Cardiac muscle cell (in vitro differentiated cells and primary cell): ENCODE measurements around the gene RNFT2. TPM values are rescaled to one million over a fixed set of nuclear protein-coding genes. Genes with fewer than 3 reads are reported as not detected.

Source experiments
- DNase-seq, 2 donors: peaks; one replicate each; pipeline versions ENCODE4 v3.0.0 to v3.0.0-alpha.2; 2010 to 2017; ENCODE audit warnings: low read depth in 1 of 2, low spot score in 1 of 2
- H3K27ac ChIP-seq: fragments of 200-600 bp; sonication (generic); 2 replicates; pipeline ENCODE4 v1.5.1; 2016
- H3K27me3 ChIP-seq: fragments of 200-600 bp; sonication (generic); 2 replicates; pipeline ENCODE4 v1.6.0; 2016; ENCODE audit warnings: control low read depth
- H3K36me3 ChIP-seq: fragments of 200-600 bp; sonication (generic); 2 replicates; pipeline ENCODE4 v1.5.1; 2016; ENCODE audit warnings: control low read depth
- H3K4me1 ChIP-seq: fragments of 200-600 bp; sonication (generic); 2 replicates; pipeline ENCODE4 v1.8.1; 2017; ENCODE audit warnings: low read depth, mild to moderate bottlenecking, mixed run types
- H3K4me3 ChIP-seq: fragments of 200-600 bp; sonication (generic); 2 replicates; pipeline ENCODE4 v1.5.1; 2016; ENCODE audit warnings: mild to moderate bottlenecking
- H3K9me3 ChIP-seq: fragments of 200-600 bp; sonication (generic); 2 replicates; pipeline ENCODE4 v1.5.1; 2017; ENCODE audit warnings: low read depth, mild to moderate bottlenecking, control low read depth
- CTCF ChIP-seq: IDR thresholded peaks from 2 replicates; pipeline ENCODE4 v1.5.1; 2012; ENCODE audit warnings: low read depth, mild to moderate bottlenecking, low read length
- polyA plus RNA-seq: library from polyadenylated mRNA; unstranded; fragments of >200 nt; fragmentation: Nextera tagmentation; extraction: Ambion mirVana; gene quantifications from 2 replicates; pipeline ENCODE4 v1.2.1, GENCODE V29; 2016
- total RNA-seq: library from RNA; depleted of rRNA; stranded (reverse); fragments of >200 nt; gene quantifications from 2 replicates; pipeline ENCODE4 v1.2.3, GENCODE V29; 2016

The RNFT2 gene
- total RNA-seq = 17.5 and 19.1 TPM in 2 replicates
- polyA plus RNA-seq = 11.0 and 12.3 TPM in 2 replicates

GRCh38 chr12:116737774-116738657 lies at the start of gene RNFT2, which contains the start of gene SPRING1:
RNFT2 (plus strand) TSS chr12:116738315; CDS start chr12:116740498, 2,183 bp downstream.
SPRING1 (minus strand) TSS chr12:116738069; CDS start chr12:116737900, 169 bp downstream.
- H3K27ac ChIP-seq = no peak within 1 kb of the TSS
- no peaks in the 10 kb centered on the region for H3K27me3 ChIP-seq
- DNase-seq = peak; percentile 98 to 100
- peak within 1 kb of the TSS; percentile 99 for H3K4me3 ChIP-seq
- H3K36me3 ChIP-seq = peaks cover 5% of the 10 kb centered on the region
- no peaks in the 10 kb centered on the region for H3K9me3 ChIP-seq
- no peaks in the 10 kb centered on the region for H3K4me1 ChIP-seq
- no peak for TF ChIP-seq CTCF

GRCh38 chr12:116689521-116689920 lies 48.6 kb upstream of the RNFT2 start:
- Histone ChIP-seq H3K36me3 (no peaks in the 10 kb centered on the region), H3K27me3 (no peaks in the 10 kb centered on the region), H3K4me3 (no peak overlapping the region), H3K9me3 (no peaks in the 10 kb centered on the region), H3K27ac (no peak overlapping the region), H3K4me1 (peaks cover 15% of the 10 kb centered on the region)
- TF ChIP-seq CTCF = no peak
- DNase-seq = no peak

- Histone ChIP-seq H3K27me3 (no peaks in the 10 kb centered on the region), H3K27ac (no peak overlapping the region), H3K4me1 (peaks cover 15% of the 10 kb centered on the region), H3K36me3 (no peaks in the 10 kb centered on the region), H3K4me3 (no peak overlapping the region), H3K9me3 (no peaks in the 10 kb centered on the region)
- no peak for TF ChIP-seq CTCF
- DNase-seq = peak in 1 of 2 donors; percentile 34
Observed at GRCh38 chr12:116689979-116690744, 48.0 kb upstream of the RNFT2 start.

- Histone ChIP-seq H3K4me1 (peaks cover 15% of the 10 kb centered on the region), H3K9me3 (no peaks in the 10 kb centered on the region), H3K4me3 (no peak overlapping the region), H3K36me3 (no peaks in the 10 kb centered on the region), H3K27me3 (no peaks in the 10 kb centered on the region), H3K27ac (no peak overlapping the region)
- no peak for TF ChIP-seq CTCF
- no peak for DNase-seq
Observed at GRCh38 chr12:116691205-116691604, 46.9 kb upstream of the RNFT2 start.

GRCh38 chr12:116691636-116692035 lies 46.5 kb upstream of the RNFT2 start:
- Histone ChIP-seq H3K4me3 (no peak overlapping the region), H3K4me1 (peaks cover 15% of the 10 kb centered on the region), H3K27me3 (no peaks in the 10 kb centered on the region), H3K36me3 (no peaks in the 10 kb centered on the region), H3K9me3 (no peaks in the 10 kb centered on the region), H3K27ac (no peak overlapping the region)
- TF ChIP-seq CTCF = no peak
- DNase-seq = no peak
